Upper lobe of left lung (tissue), 6 donors: ENCODE data around the gene UGT2A1. TPM values are rescaled to one million over a fixed set of nuclear protein-coding genes. Genes with fewer than 3 reads are reported as not detected.

ENCODE experiments used
- ATAC-seq, 2 donors: fragments of 200-7000 bp; cut with Tn5 transposase; one replicate each; pipeline ENCODE4 v1.9.1; 2022; ENCODE audit warnings: mild to moderate bottlenecking in 2 of 2, moderate library complexity in 2 of 2; ENCODE audit not compliant: low FRiP score in 2 of 2
- DNase-seq, 2 donors: peaks; one replicate each; pipeline ENCODE4 v3.0.0-alpha.2; 2019 to 2020
- H3K27ac ChIP-seq, 4 donors: fragments of 200-600 bp; sonication (generic); one replicate each; pipeline ENCODE4 v1.5.1; 2016 to 2019
- H3K27me3 ChIP-seq, 4 donors: fragments of 200-600 bp; sonication (generic); one replicate each; pipeline ENCODE4 v1.5.1; 2017 to 2019
- H3K36me3 ChIP-seq, 4 donors: fragments of 200-600 bp; sonication (generic); one replicate each; pipeline ENCODE4 v1.5.1; 2016 to 2019
- H3K4me1 ChIP-seq, 4 donors: fragments of 200-600 bp; sonication (generic); one replicate each; pipeline ENCODE4 v1.5.1; 2018 to 2019
- H3K4me3 ChIP-seq, 4 donors: fragments of 200-600 bp; sonication (generic); one replicate each; pipeline ENCODE4 v1.5.1; 2017 to 2019; ENCODE audit warnings: mild to moderate bottlenecking in 2 of 4, moderate library complexity in 1 of 4
- H3K9me3 ChIP-seq, 4 donors: fragments of 200-600 bp; sonication (generic); one replicate each; pipeline ENCODE4 v1.5.1; 2018 to 2019
- CTCF ChIP-seq, 6 experiments: fragments of 450-650 bp in 4 of 6; fragments of 200-600 bp in 2 of 6; sonication (generic) in 2 of 6; IDR thresholded peaks; one replicate each; pipeline ENCODE4 v1.5.1; 2016 to 2019; ENCODE audit warnings: antibody characterized with exemption in 6 of 6
- EP300 ChIP-seq, 4 donors: sonication (generic); formaldehyde crosslinking; IDR thresholded peaks; one replicate each; pipeline ENCODE4 v1.5.1; 2017; ENCODE audit warnings: antibody characterized with exemption in 4 of 4, control low read depth in 2 of 4
- POLR2A ChIP-seq, 4 donors: fragments of 450-650 bp; IDR thresholded peaks; one replicate each; pipeline ENCODE4 v1.5.1; 2016 to 2017; ENCODE audit warnings: antibody characterized with exemption in 4 of 4, mild to moderate bottlenecking in 2 of 4
- POLR2AphosphoS5 ChIP-seq, 2 donors: sonication (generic); formaldehyde crosslinking; IDR thresholded peaks; one replicate each; pipeline ENCODE4 v1.5.1; 2017; ENCODE audit warnings: antibody characterized with exemption in 2 of 2
- WGBS, 2 donors: methylation state at CpG; one replicate each; pipeline ENCODE4 v1.1.5; 2017 to 2018; 5-methylcytosine and 5-hydroxymethylcytosine counted together
- total RNA-seq, 6 donors: library from RNA; depleted of rRNA in 4 of 6; stranded (reverse); fragments of >200 nt in 4 of 6; gene quantifications; one replicate each; pipeline versions ENCODE4 v1.1.0 to v1.2.1, GENCODE V29; 2016 to 2021
- donor health status: DM: no; HTN: no; CAD: no; lungs with moderate emphysema.
- donor health status: DM: no; HTN: yes; CAD: no; lungs with severe emphysema.

UGT2A1 gene
- total RNA-seq, 6 donors from 2014 or later = 0.59 TPM; not detected in 5

GRCh38 chr4:69594382-69594781 is 58.7 kb downstream of the UGT2A1 start:
- Histone ChIP-seq H3K4me3 (no peak overlapping the region), H3K4me1 (no peaks in the 10 kb centered on the region), H3K36me3 (no peaks in the 10 kb centered on the region), H3K27ac (no peak overlapping the region), H3K27me3 (no peaks in the 10 kb centered on the region), H3K9me3 (no peaks in the 10 kb centered on the region)
- no peak for ATAC-seq
- 49 to 51% methylated on average over 4 of the region's 4 CpGs for WGBS, 2 donors
- TF ChIP-seq CTCF (IDR thresholded peaks at IDR 0.05) (no peak), EP300 (IDR thresholded peaks at IDR 0.05) (no peak), POLR2A (IDR thresholded peaks at IDR 0.05) (no peak), POLR2AphosphoS5 (IDR thresholded peaks at IDR 0.05) (no peak)
- DNase-seq = no peak

GRCh38 chr4:69591364-69591763 is 61.7 kb downstream of the UGT2A1 start:
- no peak for DNase-seq
- WGBS, 2 donors = 25 to 28% methylated on average over 1 of the region's 1 CpG
- H3K27me3 ChIP-seq = no peaks in the 10 kb centered on the region
- H3K36me3 ChIP-seq = no peaks in the 10 kb centered on the region
- no peak overlapping the region for H3K4me3 ChIP-seq
- no peaks in the 10 kb centered on the region for H3K4me1 ChIP-seq
- H3K27ac ChIP-seq = no peak overlapping the region
- no peak for ATAC-seq
- TF ChIP-seq CTCF (IDR thresholded peaks at IDR 0.05) = no peak
- TF ChIP-seq POLR2AphosphoS5 (IDR thresholded peaks at IDR 0.05) = no peak
- no peak for TF ChIP-seq POLR2A (IDR thresholded peaks at IDR 0.05)
- no peak for TF ChIP-seq EP300 (IDR thresholded peaks at IDR 0.05)
- H3K9me3 ChIP-seq = no peaks in the 10 kb centered on the region

- H3K9me3 ChIP-seq = no peaks in the 10 kb centered on the region
- TF ChIP-seq CTCF (IDR thresholded peaks at IDR 0.05) (no peak), POLR2A (IDR thresholded peaks at IDR 0.05) (no peak), EP300 (IDR thresholded peaks at IDR 0.05) (no peak), POLR2AphosphoS5 (IDR thresholded peaks at IDR 0.05) (no peak)
- no peak overlapping the region for H3K4me3 ChIP-seq
- H3K36me3 ChIP-seq = no peaks in the 10 kb centered on the region
- DNase-seq (no peak), ATAC-seq (no peak)
- no peak overlapping the region for H3K27ac ChIP-seq
- WGBS, 2 donors = 40 to 76% methylated on average over 1 of the region's 1 CpG
- no peaks in the 10 kb centered on the region for H3K27me3 ChIP-seq
- H3K4me1 ChIP-seq = no peaks in the 10 kb centered on the region
Measured at GRCh38 chr4:69589884-69590283, 63.2 kb downstream of the UGT2A1 start.

GRCh38 chr4:69584135-69584534 is 68.9 kb downstream of the UGT2A1 start:
- no peaks in the 10 kb centered on the region for H3K4me1 ChIP-seq
- H3K36me3 ChIP-seq = no peaks in the 10 kb centered on the region
- no peaks in the 10 kb centered on the region for H3K27me3 ChIP-seq
- DNase-seq (no peak), ATAC-seq (no peak)
- no peak overlapping the region for H3K4me3 ChIP-seq
- no peaks in the 10 kb centered on the region for H3K9me3 ChIP-seq
- 70 to 78% methylated on average over 5 of the region's 5 CpGs for whole genome bisulfite sequencing, 2 donors
- H3K27ac ChIP-seq = no peak overlapping the region
- TF ChIP-seq POLR2AphosphoS5 (IDR thresholded peaks at IDR 0.05) (no peak), POLR2A (IDR thresholded peaks at IDR 0.05) (no peak), EP300 (IDR thresholded peaks at IDR 0.05) (no peak), CTCF (IDR thresholded peaks at IDR 0.05) (no peak)

GRCh38 chr4:69583543-69583942 is 69.5 kb downstream of the UGT2A1 start:
- H3K27ac ChIP-seq = no peak overlapping the region
- no peaks in the 10 kb centered on the region for H3K9me3 ChIP-seq
- TF ChIP-seq EP300 (IDR thresholded peaks at IDR 0.05) (no peak), POLR2A (IDR thresholded peaks at IDR 0.05) (no peak), POLR2AphosphoS5 (IDR thresholded peaks at IDR 0.05) (no peak), CTCF (IDR thresholded peaks at IDR 0.05) (no peak)
- H3K4me1 ChIP-seq = no peaks in the 10 kb centered on the region
- no peak overlapping the region for H3K4me3 ChIP-seq
- DNase-seq (no peak), ATAC-seq (no peak)
- H3K27me3 ChIP-seq = no peaks in the 10 kb centered on the region
- WGBS, 2 donors = 59 to 74% methylated on average over 2 of the region's 2 CpGs
- H3K36me3 ChIP-seq = no peaks in the 10 kb centered on the region
